GM21786 (cell line): ENCODE measurements around the gene DTHD1.
A peak's percentile ranks its signal among the peaks of the same experiment; 100 is the strongest.

ENCODE experiments used
- ATAC-seq: cut with Tn5 transposase; IDR thresholded peaks from one replicate; pipeline ENCODE4 v1.9.1; 2021; ENCODE audit not compliant: unreplicated experiment

The DTHD1 gene

DNA sequence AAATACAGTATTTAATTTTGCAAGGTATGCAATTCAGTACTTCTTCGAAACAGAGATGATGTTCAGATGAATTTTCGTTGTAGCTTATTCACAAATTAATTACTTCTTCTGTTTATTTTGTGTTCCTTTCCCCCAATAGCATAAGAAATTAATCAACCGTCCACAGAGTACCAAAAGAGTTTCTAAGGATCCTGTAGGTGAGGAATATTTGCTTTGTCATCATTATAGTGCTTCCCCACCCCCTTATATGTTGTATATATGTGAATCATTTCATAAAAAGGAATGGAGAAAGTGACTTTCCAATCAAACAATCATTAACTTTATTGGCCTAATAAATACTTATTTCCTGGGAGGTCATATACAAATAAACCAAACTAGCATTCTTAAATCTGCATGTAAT lies 57.6 kb downstream of the DTHD1 start:
- ATAC-seq: no peak

DNA sequence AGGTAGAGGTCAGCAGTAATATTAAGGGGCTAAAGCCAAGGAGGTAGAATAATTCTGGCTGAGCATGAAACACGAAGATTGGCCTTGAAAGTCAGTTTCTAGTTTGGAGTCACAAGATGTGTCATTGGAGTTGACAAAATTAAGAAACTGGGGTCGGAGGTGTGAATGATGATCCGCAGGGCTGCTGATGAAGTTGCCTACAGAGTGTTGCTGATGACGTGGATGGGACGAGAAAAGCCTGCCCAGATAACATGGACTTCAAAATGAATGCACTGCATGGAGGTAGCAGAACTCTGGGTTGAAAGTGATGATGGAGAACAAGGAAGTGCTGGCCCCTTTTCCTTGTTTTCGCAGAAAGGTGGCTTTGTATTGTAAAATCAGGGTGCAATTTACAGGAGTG lies 60.5 kb downstream of the DTHD1 start:
- ATAC-seq: no peak

DNA sequence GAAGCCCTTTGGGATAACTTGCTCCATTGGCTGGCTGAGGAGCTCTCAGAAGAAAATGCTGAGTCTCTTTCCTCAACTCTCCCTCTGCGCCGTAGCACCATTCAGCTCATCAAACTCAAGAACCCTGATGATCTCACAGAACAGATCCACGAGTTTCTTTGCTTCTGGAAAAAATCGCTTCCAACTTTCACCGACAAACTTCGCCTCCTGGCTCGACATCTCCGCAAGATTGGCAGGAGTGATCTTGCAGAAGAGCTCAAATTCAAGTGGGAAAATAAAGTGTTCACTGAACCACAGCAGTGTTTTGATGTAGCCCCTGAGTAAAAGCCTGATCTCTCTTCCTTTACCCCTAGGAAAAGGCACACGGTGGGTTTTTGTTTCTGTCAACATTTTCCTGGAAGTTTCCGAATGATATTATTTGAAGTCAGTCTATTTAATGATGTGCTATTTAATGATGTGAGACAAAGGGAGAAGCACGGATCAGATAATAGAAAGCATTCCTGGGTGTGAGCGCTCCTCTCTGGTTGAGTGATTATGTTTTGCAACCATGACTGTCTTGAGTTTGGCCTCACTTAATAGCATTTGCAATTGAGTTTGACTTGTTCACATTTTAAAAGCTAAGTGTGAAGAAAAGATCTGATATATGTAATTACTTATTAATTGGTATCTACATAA lies 62.2 kb downstream of the DTHD1 start:
- no peak for ATAC-seq

DNA sequence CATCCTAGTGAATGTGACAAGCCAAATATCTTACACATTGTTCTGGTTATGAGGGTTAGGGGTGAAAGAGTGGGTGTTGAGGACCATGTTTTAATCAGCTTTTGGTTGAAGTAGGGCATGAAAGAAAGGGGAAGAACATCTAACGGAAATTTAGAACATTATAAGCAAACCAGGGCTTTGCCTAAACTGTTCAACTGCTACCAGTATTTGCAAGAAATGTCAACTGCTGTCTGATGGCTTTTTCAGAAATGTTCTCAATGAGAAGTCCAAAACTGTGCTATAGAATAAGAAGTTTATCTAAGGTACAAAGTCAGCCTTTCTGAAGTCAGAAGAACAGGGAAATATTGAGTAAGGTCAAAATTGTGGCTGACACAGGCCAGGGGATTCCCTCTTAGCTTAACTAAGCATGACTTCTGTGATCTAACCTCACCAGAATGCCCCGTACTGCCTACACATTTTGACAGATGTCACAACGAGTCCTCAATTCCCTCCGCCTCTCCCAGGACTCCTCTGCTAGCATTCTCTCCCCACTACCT lies 67.1 kb downstream of the DTHD1 start:
- ATAC-seq: peak; percentile 97

DNA sequence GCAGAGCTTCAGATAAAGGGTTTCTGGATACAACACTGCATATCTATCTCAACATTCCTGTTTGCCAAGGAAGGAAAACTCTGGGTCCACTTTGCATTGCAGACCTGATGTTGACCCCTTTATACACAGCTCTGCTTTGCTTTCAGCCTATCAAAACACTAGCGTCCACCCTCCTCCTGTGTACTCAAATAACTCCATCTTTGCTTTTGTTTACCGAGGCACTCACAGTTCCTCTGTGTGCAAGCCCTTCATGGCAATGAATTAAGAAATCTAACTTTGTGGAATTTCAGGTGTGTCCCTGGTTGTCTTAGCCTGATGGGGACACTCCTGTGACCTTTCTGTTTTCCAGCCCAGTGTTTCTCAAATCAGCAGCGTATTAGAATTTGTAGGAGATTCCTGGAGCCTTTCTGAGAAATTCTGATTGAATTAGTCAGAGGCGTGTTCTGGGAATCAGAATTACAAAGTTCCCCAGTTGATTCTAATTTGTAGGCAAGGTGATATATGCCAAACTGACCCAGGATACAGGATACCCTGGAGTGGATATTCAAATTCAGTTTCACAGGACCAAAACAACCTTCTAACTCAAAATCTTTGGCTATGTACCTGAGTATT lies 68.6 kb downstream of the DTHD1 start:
- ATAC-seq: no peak

DNA sequence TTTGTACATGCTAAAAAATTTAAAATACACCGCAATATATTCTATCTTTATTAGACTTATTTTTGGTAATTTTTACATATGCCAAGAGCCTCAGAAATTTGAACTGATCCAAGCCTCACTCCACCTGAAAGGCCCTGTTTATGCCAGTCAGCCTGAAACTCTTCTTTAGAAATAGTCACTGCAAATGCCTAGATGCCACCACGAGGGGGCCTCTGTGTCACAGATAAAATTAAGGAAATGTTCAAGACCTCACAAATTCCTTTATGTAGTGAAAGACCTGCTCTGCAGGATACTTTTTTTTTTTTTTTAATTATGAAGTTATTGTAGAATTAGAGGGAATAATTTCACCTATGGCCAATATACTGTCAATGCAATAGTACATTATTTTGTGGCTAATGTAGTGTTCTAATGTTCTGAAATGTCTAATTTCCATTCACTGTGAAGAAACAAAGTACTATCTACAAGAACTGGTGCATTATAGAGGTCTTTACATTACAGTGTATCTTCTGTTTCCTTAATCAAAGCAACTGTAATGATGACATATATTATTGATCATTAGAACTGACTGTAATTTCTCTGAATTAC lies 69.8 kb downstream of the DTHD1 start:
- peak; percentile 48 for ATAC-seq

DNA sequence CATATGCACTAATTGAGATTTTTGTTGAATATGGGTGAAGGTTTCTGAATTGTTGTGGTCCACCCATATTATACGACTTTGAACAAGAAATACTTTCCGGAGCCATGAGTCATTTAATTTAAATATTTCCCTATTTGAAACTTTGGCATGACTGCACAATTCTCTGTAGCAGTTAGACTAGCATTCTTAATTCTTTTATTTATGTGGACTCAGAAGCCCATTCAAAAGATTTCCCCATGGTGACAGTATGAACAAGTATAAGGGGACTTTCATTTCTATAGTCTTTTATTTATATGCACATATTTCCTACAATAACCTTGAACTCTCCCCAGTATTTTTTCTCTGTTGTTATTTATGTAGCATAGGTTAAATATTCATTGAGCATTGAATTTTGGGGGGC lies 72.6 kb downstream of the DTHD1 start:
- ATAC-seq: no peak

DNA sequence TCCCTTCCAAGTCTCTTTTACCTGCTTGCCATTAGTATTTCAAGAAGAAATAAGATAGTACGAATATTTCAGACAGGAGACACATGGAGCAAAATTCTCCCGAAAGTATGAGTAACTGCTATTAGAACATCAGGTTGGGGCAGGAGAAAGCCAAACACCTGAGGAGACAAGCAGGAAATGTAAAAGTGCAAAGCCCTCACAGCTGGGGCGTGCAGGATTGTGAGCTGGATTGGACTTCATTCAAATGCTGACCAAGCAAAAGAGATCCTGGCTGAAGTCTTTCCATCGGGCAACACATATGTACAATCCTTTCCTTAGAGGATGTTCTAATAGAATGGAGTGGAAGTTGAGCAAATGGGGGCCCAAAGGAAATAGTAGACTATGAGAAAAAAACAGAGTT lies 76.8 kb downstream of the DTHD1 start:
- ATAC-seq: no peak

DNA sequence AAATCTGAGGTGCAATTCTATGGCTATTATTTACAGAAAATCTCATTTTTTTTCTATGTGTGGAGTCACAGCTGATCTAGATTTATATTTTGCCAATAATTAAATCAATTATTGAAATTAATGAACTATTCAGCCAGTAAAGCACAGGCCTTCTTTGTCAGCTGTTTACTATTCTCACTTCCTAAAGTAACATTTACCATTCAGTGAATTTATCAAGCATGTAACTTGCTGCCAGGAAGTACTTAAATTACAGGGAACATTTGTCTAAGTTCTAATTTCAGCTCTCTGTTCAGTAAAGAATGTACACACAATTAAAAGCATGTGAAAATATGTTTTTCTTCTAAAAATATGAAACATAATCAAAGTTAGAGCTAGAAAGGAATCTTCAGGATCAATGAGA lies 79.3 kb downstream of the DTHD1 start:
- peak; percentile 66 for ATAC-seq

DNA sequence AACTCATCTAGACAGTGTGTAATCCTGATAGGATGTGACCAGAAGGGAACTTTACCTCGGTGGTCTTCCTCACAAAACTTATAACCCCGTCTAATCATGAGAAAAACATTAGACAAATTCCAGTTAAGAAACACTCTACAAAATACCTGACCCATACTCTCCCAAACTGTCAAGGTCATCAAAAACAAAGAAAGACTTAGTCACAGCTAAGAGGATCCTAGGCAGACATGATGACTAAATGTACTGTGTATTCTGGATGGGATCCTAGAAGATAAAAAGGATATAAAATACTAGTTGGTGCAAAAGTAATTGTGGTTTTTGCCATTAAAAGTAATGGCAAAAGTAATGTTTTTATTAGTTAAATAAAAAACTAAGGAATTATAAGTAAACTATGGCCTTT lies 81.6 kb downstream of the DTHD1 start:
- ATAC-seq: no peak

DNA sequence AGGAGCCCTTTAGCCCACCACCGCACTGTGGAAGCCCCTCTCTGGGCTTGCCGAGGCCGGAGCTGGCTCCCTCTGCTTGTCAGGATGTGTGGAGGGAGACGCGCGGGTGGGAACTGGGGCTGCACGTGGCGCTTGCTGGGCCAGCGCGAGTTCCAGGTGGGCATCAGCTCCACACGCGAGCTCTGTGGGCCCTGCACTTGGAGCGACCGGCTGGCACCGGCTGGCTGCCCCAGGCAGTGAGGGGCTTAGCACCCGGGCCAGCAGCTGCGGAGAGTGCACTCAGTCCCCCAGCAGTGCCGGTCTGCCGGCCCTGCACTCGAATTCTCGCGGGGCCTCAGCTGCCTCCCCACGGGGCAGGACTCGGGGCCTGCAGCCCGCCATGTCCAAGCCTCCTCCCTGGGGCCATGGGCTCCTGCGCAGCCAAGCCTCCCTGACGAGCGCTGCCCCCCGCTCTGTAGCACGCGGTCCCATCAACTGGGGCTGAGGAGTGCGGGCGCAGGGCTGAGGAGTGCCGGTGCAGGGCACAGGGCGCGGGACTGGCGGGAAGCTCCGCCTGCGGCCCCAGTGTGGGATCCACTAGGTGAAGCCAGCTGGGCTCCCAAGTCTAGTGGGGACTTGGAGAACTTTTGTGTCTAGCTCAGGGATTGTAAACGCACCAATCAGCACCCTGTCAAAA lies 93.6 kb downstream of the DTHD1 start:
- ATAC-seq: no peak

DNA sequence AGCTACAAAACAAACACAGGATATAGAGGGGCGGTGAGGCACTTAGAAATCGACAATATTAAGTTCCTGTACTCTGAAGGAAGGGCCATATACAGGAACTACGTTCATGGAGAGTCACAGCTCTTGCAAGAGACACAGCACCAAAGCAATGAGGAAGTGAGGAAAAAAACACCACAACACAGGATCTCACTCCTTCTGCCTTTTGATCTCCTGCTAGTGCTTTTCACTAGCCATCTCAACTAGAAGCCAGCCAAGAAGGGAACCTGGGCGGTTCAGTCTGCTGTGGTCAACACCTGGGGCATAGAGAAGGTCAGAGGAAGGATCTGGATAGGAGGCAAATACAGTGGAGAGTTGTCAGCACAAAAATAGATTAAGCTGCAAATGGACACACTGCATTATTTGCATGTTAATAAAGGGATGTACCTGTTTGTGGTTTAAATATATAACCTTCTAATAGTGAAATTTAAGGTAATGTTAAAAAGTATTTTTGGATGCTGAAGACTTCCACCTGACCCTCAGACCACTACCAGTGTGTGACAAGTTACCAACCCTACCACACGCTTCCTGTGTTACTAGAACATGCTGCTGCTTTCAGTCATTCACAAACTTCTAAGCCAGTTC lies 104.6 kb downstream of the DTHD1 start:
- peak; percentile 84 for ATAC-seq

DNA sequence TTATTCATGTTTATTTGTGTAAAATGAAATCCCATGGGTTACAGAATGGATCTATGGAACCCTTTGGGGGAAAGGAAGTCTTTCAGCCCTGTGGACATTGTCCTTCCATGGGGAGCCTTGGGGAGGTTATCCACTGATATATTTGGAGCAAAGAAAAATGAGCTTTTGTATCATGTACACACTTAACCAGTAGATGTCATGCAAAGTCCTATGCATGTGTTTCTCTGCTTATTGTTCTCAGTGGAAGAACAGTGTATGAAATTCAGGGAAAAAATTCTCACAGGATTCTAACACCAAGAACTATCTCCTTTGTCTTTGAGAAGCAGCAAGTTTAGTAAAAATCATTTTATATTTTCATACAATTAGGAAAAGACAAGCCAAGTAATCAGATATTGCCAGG lies 105.3 kb downstream of the DTHD1 start:
- no peak for ATAC-seq

DNA sequence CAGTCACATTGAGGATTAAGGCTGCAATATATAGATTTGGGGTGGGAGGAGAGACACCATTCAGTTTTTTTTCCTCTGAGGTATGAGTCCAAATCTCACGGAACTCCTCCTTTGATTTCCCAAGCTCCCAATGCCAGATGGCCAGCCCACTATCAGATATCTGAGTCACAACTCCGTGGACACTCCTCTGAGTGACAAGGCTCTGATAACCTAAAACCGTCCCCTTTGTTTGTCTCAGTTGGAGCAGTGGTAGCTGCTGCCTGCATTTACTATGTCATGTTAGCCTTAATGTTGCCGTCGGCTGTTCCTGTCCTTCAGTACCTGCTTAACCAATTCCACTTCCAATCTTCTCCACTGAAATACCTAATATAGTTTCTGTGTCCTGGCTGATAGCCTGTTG lies 107.3 kb downstream of the DTHD1 start:
- ATAC-seq: no peak

DNA sequence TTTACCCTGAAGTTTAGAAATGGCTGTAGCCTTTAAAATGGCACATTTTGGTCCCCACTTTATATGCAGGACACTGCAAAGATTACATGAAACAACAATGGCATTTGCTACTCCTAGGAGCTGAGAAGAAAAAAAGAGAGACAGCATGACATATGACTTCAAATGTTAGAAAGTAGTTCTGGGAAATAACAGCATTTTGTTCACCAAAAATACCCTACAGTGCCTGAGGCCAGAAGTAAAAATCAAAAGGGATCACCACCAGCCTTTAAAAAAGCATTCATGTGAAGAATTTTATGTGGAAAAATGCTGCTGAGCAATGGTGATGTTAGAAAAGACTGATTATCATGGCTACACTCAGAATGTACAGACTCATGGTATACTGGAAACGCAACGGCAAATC lies 110.0 kb downstream of the DTHD1 start:
- ATAC-seq: no peak

DNA sequence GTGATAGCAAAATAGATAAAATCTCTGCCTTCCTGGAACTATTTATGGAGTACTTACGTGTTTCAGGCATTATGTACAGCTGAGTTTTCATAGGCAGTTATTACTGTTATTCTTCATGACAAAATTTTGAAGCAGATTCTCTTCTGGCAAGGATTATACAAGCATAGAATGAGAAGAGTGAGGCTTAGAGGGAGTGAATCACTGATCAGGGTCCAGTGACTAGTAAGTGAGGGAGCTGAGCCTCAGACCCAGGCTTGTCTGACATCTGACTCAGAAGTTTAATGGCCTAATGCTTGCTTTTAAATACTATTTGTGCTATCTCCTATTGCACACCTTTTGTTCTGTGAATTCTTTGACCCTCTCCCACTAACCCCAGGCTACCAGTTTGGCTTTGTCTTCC lies 110.6 kb downstream of the DTHD1 start:
- no peak for ATAC-seq

DNA sequence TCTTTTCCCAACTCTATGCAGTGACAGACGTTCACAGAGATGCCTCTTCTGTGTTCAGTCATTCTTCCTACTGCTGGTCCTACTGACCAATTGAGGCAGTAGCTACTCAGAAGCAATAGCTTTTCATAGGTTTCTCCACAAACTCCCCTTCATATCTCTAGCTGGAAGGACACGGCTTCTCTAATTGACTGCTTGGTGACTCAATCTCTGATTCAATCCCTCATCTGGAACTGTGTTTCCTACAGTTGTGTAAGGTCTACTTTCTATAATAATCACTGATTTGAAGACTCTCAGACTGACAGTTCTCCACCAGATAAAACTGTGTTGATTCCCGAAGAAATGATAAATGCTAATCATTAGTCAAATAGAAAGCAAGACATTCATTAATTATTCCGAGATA lies 111.5 kb downstream of the DTHD1 start:
- ATAC-seq: no peak
